Lower leg skin (tissue), 4 donors: Measurements from ENCODE around the gene SPEF1. TPM values are rescaled to one million over a fixed set of nuclear protein-coding genes. Genes with fewer than 3 reads are reported as not detected.

Experiments
- DNase-seq, 2 donors: peaks; one replicate each; pipeline ENCODE4 v3.0.0-alpha.2; 2019; ENCODE audit warnings: low spot score in 2 of 2
- H3K4me3 ChIP-seq: fragments of 200-600 bp; sonication (generic); 2 replicates; pipeline ENCODE4 v1.5.1; 2017; ENCODE audit warnings: mild to moderate bottlenecking, low read depth; ENCODE audit not compliant: poor library complexity, severe bottlenecking
- POLR2A ChIP-seq, 2 donors: fragments of 450-650 bp; IDR thresholded peaks; one replicate each; pipeline ENCODE4 v1.6.1; 2016 to 2017; ENCODE audit warnings: antibody characterized with exemption in 2 of 2, mild to moderate bottlenecking in 1 of 2, moderate library complexity in 1 of 2
- WGBS, 2 donors: methylation state at CpG; one replicate each; pipeline ENCODE4 v1.1.5; 2018; 5-methylcytosine and 5-hydroxymethylcytosine counted together
- intact Hi-C: fragments of 100-400 bp; cut with DNase I; formaldehyde crosslinking; loops from one replicate; pipeline ENCODE4 v1.15.0; 2023; ENCODE audit warnings: low total_unique reads
- total RNA-seq, 4 donors: library from RNA; depleted of rRNA; stranded (reverse); fragments of >200 nt; gene quantifications; one replicate each; pipeline ENCODE4 v1.1.0, GENCODE V29; 2016
- TF ChIP-seq, protein P1 (sequence below), 3 donors: fragments of 450-650 bp; IDR thresholded peaks; one replicate each; pipeline ENCODE4 v1.5.1; 2016; ENCODE audit warnings: antibody characterized with exemption in 3 of 3, mild to moderate bottlenecking in 3 of 3, moderate library complexity in 2 of 3

The SPEF1 gene
- total RNA-seq, 4 donors from 2014 or later: 0.13 TPM; not detected in 3

DNA sequence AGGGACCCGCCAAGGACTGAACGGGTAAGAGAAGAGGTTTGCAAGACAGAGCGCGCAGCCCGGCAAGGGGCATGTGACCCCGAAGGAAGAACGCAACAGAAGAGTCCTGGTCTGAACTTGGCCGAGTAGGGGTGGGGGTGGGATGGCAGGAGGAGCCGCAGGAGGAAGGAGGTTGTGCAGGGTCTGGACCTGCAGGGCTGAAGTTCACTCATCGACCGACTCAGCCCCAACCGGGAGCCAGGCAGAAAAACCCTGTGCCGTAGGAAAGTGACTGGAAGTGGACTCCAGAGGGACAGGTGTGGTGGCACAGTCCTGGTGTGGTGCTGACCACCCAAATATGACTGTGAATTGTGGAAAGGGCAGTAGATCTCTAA, 28.9 kb downstream of the SPEF1 start:
- TF ChIP-seq, protein P1, sequence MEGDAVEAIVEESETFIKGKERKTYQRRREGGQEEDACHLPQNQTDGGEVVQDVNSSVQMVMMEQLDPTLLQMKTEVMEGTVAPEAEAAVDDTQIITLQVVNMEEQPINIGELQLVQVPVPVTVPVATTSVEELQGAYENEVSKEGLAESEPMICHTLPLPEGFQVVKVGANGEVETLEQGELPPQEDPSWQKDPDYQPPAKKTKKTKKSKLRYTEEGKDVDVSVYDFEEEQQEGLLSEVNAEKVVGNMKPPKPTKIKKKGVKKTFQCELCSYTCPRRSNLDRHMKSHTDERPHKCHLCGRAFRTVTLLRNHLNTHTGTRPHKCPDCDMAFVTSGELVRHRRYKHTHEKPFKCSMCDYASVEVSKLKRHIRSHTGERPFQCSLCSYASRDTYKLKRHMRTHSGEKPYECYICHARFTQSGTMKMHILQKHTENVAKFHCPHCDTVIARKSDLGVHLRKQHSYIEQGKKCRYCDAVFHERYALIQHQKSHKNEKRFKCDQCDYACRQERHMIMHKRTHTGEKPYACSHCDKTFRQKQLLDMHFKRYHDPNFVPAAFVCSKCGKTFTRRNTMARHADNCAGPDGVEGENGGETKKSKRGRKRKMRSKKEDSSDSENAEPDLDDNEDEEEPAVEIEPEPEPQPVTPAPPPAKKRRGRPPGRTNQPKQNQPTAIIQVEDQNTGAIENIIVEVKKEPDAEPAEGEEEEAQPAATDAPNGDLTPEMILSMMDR (IDR thresholded peaks at IDR 0.05): no peak
- TF ChIP-seq POLR2A (IDR thresholded peaks at IDR 0.05): no peak
- no peak for DNase-seq
- no peak overlapping the region for H3K4me3 ChIP-seq
- intact Hi-C loops: no loop called here
- WGBS, 2 donors: 41 to 45% methylated on average over 13 of the region's 13 CpGs

DNA sequence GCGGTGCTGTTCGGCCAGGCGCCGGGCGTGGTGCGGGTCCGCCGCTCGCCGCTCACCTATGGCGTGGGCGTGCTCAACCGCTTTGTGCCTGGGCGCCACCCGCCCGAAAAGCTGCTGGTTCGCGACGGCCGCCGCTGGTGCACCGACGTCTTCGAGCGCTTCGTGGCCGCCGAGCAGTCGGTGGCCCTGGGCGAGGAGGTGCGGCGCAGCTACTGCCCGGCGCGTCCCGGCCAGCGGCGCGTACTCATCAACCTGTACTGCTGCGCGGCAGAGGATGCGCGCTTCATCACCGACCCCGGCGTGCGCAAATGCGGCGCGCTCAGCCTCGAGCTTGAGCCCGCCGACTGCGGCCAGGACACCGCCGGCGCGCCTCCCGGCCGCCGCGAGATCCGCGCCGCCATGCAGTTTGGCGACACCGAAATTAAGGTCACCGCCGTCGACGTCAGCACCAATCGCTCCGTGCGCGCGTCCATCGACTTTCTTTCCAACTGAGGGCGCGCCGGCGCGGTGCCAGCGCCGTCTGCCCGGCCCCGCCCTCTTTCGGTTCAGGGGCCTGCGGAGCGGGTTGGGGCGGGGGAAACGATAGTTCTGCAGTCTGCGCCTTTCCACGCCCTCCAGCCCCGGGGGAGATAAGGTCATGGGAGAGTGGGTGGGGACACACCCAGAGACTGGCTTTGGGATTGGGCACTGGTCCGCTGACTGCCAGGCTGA, 29.4 kb downstream of the SPEF1 start:
- WGBS, 2 donors: 47 to 73% methylated on average over 60 to 77 of the region's 95 CpGs
- TF ChIP-seq POLR2A (IDR thresholded peaks at IDR 0.05): no peak
- TF ChIP-seq, protein P1 (IDR thresholded peaks at IDR 0.05): no peak
- intact Hi-C loops: no loop called here

DNA sequence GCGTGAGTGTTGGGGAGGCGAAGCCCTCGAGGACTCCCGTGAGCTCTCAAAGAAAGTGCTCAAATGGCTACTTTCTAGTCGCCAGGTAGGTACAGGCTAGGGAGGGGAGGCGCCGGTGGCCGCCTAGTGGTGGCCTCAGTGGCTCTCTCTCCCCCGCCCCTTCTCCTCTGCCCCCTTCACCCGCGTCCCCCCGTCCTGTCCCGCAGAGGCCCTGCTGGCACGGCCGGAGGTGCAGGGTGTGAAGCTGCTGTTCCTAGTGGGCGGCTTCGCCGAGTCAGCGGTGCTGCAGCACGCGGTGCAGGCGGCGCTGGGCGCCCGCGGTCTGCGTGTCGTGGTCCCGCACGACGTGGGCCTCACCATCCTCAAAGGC, 30.0 kb downstream of the SPEF1 start:
- intact Hi-C loops: no loop called here
- no peak overlapping the region for H3K4me3 ChIP-seq
- TF ChIP-seq POLR2A (IDR thresholded peaks at IDR 0.05): no peak
- DNase-seq: no peak
- WGBS, 2 donors: 72% methylated on average over 15 to 31 of the region's 31 CpGs

More for the DNA sequence above, 29.4 kb downstream of the SPEF1 start:
- DNase-seq: peak in 1 of 2 donors; percentile 62
- no peak overlapping the region for H3K4me3 ChIP-seq

DNA sequence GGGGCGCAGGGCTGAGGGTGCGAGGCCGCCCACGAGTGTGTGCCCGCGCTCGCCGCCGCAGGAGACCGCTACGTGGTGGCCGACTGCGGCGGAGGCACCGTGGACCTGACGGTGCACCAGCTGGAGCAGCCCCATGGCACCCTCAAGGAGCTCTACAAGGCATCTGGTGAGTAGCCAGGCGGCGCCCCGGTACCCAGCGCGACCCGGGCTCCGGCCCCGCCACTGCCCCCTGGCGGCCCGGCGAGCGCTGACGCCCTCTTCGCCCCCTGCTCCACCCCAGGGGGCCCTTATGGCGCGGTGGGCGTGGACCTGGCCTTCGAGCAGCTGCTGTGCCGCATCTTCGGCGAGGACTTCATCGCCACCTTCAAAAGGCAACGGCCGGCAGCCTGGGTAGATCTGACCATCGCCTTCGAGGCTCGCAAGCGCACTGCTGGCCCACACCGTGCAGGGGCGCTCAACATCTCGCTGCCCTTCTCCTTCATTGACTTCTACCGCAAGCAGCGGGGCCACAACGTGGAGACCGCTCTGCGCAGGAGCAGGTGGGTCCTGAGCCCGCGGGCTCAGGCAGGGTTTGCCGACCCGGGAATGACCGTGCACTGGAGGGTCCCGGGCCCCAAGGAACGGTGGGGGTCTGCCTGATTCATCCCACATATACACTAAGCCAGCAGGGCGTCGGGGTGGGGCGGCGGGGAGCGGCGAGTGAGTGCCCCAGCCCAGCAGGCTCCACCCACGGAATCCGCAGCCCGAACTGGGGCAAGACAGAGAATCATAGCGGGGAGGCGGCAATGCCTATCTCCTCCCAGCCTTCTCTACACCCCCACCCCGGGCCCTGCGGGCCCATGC, 31.3 kb downstream of the SPEF1 start:
- intact Hi-C loops: no loop called here
- TF ChIP-seq, protein P1 (IDR thresholded peaks at IDR 0.05): no peak
- 67 to 73% methylated on average over 34 to 45 of the region's 72 CpGs for WGBS, 2 donors
- no peak for DNase-seq
- no peak overlapping the region for H3K4me3 ChIP-seq

DNA sequence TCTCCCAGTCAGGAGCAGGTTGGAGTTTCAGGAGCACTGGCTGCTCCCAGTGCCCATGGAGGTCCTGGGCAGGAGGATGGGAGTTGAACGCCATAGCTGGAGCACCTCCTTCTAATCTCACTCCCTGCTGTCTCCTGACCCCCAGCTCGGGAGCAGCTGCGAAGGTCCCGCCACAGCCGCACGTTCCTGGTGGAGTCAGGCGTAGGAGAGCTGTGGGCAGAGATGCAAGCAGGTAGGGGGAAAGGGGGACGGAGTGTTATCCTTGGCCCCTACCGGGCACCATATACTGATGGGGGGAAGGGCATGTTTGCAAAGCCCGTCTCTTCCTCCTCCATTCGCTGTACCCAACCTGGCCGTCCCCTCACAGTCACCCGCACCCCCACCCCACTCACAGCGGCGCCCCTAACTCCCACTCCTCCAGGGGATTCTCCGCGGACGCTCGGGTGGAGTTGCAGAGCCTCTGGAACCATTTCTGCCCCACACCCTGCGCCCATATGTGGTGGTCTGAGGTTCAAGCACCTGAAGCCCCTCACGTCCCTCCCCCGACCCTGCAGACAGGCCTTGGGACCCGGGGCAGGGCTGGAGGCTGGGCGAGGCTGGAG, 32.1 kb downstream of the SPEF1 start:
- DNase-seq: no peak
- 81 to 82% methylated on average over 21 to 24 of the region's 24 CpGs for WGBS, 2 donors
- no peak for TF ChIP-seq POLR2A (IDR thresholded peaks at IDR 0.05)
- TF ChIP-seq, protein P1 (IDR thresholded peaks at IDR 0.05): no peak
- no peak overlapping the region for H3K4me3 ChIP-seq
- intact Hi-C loops: no loop called here

DNA sequence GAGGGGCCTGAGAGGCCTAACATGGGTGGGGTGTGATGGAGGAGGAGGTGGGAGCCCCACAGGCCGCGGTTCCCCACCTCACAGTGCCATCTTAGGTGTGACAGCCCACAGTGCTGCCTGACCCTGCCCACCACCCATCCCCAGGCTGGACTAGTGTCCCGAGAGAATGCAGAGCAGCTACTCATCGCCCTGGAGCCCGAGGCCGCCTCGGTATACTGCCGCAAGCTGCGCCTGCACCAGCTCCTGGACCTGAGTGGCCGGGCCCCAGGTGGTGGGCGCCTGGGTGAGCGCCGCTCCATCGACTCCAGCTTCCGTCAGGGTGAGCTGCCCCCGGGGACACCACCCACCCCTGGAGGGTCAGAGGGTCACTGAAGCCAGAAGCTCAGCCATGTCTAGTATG, 33.2 kb downstream of the SPEF1 start:
- H3K4me3 ChIP-seq: no peak overlapping the region
- intact Hi-C loops: no loop called here
- TF ChIP-seq, protein P1 (IDR thresholded peaks at IDR 0.05): no peak
- no peak for TF ChIP-seq POLR2A (IDR thresholded peaks at IDR 0.05)
- DNase-seq: no peak
- WGBS, 2 donors: 84 to 89% methylated on average over 13 to 16 of the region's 16 CpGs
